Coronary artery (tissue), 2 donors: Measurements from ENCODE around the gene DPF3.

Source experiments
- DNase-seq: peaks from one replicate; pipeline ENCODE4 v3.0.0-alpha.2; 2017; ENCODE audit warnings: low spot score
- H3K27ac ChIP-seq, 2 donors: fragments of 200-600 bp; sonication (generic); one replicate each; pipeline ENCODE4 v1.5.1; 2016 to 2019
- H3K4me3 ChIP-seq: fragments of 200-600 bp; sonication (generic); 2 replicates; pipeline ENCODE4 v1.5.1; 2016; ENCODE audit warnings: mild to moderate bottlenecking, moderate library complexity
- CTCF ChIP-seq: fragments of 200-600 bp; sonication (generic); IDR thresholded peaks from one replicate; pipeline ENCODE4 v1.5.1; 2019; ENCODE audit warnings: antibody characterized with exemption

Gene DPF3

DNA sequence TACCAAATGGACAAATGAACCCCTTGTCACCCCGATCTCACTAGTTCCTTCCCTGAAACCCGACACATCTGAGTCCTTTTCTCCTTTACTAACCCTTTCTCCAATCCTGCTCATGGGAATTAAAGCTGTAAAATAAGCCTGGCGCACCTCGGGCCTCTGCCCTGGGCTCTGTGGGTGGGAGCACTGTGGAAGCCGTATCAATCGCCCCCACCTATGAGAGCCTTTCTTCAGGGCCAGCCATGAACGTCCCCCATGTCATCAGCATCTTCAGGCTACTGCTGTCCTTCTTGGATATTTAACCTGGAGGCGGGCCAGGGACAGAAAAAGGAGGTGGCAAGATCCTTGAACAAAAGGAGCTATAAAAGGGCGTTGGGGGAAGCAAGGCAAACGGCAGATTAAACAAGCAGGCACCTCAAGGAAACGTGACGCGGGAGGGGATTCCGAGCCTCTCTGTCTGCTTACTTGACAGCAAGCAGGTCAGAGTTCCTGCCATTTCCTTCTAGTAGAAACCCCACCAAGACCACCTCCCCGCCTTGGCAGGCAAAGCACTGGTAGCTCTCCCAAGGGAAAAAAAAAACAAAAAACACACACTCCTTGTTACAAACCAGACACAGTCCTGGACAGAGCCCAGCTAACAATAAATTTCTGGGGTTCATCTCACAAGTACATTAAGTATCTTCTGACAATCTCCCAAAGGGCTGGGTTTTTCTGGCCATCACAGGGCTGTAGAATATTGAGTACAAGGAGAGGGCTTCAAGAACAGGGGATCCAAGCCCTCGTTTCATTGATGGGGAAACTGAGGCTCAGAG is 62.9 kb downstream of the DPF3 start:
- DNase-seq, result no peak
- Histone ChIP-seq H3K27ac (no peak overlapping the region), H3K4me3 (no peak overlapping the region)
- no peak for TF ChIP-seq CTCF

DNA sequence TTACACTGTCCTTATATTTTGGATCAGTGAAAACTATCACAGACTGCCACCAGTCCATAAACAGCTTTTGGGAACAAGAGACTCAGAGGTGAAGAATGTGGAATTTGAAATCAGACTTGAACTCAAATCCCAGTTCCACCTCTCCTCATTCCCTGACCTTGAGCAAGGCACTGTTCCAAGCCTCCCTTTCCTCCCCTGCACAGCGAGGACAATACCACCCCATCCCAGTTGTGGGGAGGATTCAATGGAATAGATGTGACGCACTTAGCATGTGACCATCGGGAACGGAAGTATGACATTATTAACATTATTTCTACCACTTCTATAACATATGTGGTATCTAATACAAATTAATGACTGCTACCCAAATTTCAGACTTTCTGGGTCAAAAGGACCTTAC is 63.5 kb downstream of the DPF3 start:
- no peak overlapping the region for H3K27ac ChIP-seq
- no peak overlapping the region for H3K4me3 ChIP-seq
- no peak for TF ChIP-seq CTCF
- no peak for DNase-seq

DNA sequence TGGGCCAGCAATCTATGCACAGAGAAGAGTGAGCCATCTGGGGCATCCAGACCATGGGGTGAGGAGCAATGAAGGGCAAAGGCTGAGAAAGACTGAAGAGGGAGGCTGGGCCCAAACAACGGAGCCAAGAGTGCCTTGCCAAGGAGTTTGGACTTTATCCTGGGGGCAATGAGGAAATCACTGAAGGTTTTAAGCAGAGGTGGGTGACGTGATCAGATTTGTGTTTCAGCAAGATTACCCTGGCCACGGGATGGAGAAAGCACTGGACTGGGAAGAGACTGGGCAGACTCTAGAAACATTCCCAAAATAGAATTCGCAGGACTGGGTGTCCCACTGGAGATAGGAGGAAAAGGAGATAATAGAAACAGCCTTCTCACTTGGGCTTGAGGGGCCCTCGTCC is 65.3 kb downstream of the DPF3 start:
- H3K27ac ChIP-seq, result no peak overlapping the region
- TF ChIP-seq CTCF, result no peak
- no peak for DNase-seq
- no peak overlapping the region for H3K4me3 ChIP-seq

GRCh38 chr14:72826039-72826438 is 67.9 kb downstream of the DPF3 start:
- no peak overlapping the region for H3K4me3 ChIP-seq
- no peak for DNase-seq
- TF ChIP-seq CTCF, result no peak
- no peak overlapping the region for H3K27ac ChIP-seq

GRCh38 chr14:72825486-72825885 is 68.4 kb downstream of the DPF3 start:
- no peak for DNase-seq
- no peak for TF ChIP-seq CTCF
- H3K4me3 ChIP-seq, result no peak overlapping the region
- no peak overlapping the region for H3K27ac ChIP-seq

- TF ChIP-seq CTCF, result no peak
- no peak overlapping the region for H3K27ac ChIP-seq
- no peak for DNase-seq
- H3K4me3 ChIP-seq, result no peak overlapping the region
Observed at GRCh38 chr14:72824051-72824450, 69.8 kb downstream of the DPF3 start.

- H3K4me3 ChIP-seq, result no peak overlapping the region
- TF ChIP-seq CTCF, result no peak
- DNase-seq, result no peak
- H3K27ac ChIP-seq, result no peak overlapping the region
Observed at GRCh38 chr14:72822946-72823611, 70.8 kb downstream of the DPF3 start.
